ENCODE measurements around the gene BRD3OS. TPM values are rescaled to one million over a fixed set of nuclear protein-coding genes. Genes with fewer than 3 reads are reported as not detected.

BRD3OS gene
- total and polyA plus RNA-seq, 8 donors: 15.5 to 23.1 (median 18.3) TPM

DNA sequence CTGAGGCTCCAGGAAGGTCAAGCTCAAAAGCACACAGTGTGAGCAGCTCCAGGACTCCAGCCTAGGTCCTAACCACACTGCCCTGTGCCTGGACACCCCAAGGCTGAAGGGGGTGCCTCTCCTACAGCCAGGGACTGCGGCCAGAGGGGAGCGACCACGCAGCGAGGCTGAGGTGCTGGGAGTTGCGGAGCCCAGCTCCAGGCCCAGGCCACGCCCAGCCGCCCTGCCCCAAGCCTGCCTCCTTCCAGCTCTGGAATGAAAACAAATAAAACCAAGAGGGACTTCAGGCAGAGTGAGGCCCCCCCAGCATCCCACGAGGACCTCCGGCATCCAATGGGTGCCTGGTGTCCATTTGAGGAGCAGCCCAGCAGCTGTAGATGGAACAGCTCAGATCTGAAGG, 48.4 kb upstream of the BRD3OS start:
- ATAC-seq (no peak), DNase-seq (peak in 1 of 4 donors; percentile 46)
- Histone ChIP-seq H3K27me3 (no peaks in the 10 kb centered on the region), H3K36me3 (no peaks in the 10 kb centered on the region), H3K9me3 (no peaks in the 10 kb centered on the region), H3K4me3 (no peak overlapping the region), H3K4me1 (peaks cover 13 to 18% of the 10 kb centered on the region in 2 donors), H3K27ac (no peak overlapping the region)
- intact Hi-C loops (cut with DNase I): no loop called here
- TF ChIP-seq CTCF (IDR thresholded peaks at IDR 0.05): no peak

DNA sequence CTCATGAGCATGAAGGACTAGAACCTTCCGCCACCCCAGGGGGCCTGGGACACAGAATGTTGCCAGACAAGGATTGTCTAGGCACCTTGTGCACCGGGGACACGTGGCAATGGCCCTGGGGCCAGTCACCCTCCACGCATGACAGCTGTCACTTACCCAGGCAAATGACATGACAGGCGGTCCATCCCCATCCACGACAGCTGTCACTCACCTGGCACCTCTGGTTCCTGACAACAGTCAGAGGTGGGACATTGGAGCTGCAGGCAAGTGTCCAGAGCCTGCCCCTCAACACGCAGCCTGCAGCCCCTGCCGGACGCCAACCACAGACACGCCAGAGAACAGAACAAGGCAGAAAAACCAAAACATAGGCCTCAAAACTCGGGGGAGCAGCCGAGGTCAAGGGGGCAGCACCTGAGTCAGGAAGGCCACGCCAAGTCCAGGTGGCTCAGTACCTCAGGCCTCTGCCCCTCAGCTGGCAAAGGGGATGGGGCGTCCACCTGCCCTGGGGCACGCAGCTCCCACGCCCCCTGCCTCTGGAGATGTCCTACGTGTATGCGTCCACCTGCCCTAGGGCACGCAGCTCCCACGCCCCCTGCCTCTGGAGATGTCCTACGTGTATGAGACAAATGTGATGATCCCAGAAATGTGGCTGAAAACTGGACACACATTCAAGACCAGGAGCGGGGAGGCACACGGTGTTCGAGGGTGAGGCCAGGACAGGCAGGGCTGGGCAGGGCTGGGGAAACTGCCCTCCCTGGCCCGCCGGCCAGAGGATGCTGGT, 47.7 kb upstream of the BRD3OS start:
- peaks cover 13 to 18% of the 10 kb centered on the region in 2 donors for H3K4me1 ChIP-seq

DNA sequence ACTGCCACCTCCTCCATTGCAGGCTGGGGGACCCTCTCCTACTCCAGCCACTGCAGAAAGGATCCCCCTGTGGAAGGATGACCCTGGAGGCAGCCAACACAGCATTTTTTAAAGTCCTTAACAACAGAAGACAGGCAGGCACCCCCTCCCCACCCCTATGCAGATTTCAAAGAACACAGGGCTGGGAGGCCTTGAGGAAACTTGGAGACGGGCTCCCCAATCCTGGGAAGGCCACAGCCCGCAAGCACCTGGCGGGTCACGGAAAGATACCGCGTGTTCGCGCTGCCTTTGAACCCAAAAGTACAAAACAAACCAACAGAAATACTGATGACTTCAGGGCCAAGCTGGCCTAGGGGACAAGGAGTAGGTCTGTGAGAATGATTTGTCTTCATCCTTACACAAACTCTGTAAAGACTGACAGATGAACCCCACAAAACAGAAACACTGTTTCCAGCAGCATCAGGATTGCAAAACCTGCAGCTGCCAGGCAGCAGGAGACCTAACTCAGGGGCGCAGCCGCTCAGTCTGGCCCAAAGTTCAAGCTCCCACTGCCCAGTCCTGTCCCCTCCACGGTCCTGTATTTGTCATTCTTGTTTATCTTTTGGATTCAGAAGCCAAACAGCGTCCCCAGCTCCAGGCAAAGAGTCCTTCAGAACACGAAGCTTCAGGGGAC, 46.9 kb upstream of the BRD3OS start:
- Histone ChIP-seq H3K4me3 (no peak overlapping the region), H3K4me1 (peaks cover 13 to 18% of the 10 kb centered on the region in 2 donors), H3K27ac (peak overlapping the region in 1 of 2 donors; percentile 73), H3K36me3 (no peaks in the 10 kb centered on the region), H3K9me3 (no peaks in the 10 kb centered on the region), H3K27me3 (no peaks in the 10 kb centered on the region)
- DNase-seq (peak in 1 of 4 donors; percentile 45), ATAC-seq (no peak)
- no peak for TF ChIP-seq CTCF (IDR thresholded peaks at IDR 0.05)
- intact Hi-C loops (cut with DNase I): no loop called here

More for the DNA sequence above, 47.7 kb upstream of the BRD3OS start:
- no peak for TF ChIP-seq CTCF (IDR thresholded peaks at IDR 0.05)
- Histone ChIP-seq H3K9me3 (no peaks in the 10 kb centered on the region), H3K27ac (no peak overlapping the region), H3K27me3 (no peaks in the 10 kb centered on the region), H3K4me3 (no peak overlapping the region), H3K36me3 (no peaks in the 10 kb centered on the region)
- DNase-seq (peak in 1 of 4 donors; percentile 55), ATAC-seq (no peak)
- intact Hi-C loops (cut with DNase I): no loop called here

GRCh38 chr9:133978899-133979272, 46.4 kb upstream of the BRD3OS start:
- H3K27me3 ChIP-seq: no peaks in the 10 kb centered on the region
- no peak for ATAC-seq
- no peak for TF ChIP-seq CTCF (IDR thresholded peaks at IDR 0.05)
- intact Hi-C loops (cut with DNase I): no loop called here
- peaks cover 13 to 18% of the 10 kb centered on the region in 2 donors for H3K4me1 ChIP-seq
- no peaks in the 10 kb centered on the region for H3K9me3 ChIP-seq
- no peak for DNase-seq
- H3K36me3 ChIP-seq: no peaks in the 10 kb centered on the region
- H3K4me3 ChIP-seq: no peak overlapping the region
- peak overlapping the region; percentile 39 to 73 for H3K27ac ChIP-seq

DNA sequence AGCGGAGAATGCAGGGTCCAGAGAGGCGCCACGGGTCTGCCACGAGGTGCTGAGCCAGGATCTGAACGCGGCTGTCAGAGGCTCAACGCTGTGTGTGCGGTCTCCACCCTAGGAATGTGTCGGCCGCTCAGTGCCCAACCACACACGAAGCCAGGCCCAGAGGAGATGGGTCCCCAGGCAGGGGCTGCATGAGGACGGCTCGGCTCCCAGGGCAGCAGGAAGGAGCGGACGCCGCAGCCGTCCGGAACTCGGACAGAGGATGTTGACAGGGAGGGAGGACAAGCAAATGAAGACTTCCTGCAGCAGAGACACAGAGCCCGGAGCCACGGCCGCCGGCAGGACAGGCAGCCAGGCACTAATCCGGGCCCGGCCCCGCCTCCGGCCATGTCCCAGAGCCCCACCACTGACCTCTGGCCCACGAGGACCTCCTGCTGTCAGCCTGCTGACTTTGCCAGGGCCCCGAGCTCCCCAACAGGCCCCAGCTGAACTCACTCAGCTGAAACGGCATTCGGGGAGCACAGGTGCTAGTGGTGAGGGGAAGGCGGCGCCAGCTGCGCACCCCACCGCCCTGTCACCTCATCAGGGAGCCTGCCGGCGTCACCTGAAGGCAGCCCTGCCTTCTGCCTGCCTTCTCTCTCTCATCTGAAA, 45.9 kb upstream of the BRD3OS start:
- Histone ChIP-seq H3K27ac (peak overlapping the region; percentile 39 to 73), H3K36me3 (no peaks in the 10 kb centered on the region), H3K27me3 (no peaks in the 10 kb centered on the region), H3K4me1 (peaks cover 13 to 18% of the 10 kb centered on the region in 2 donors), H3K9me3 (no peaks in the 10 kb centered on the region), H3K4me3 (no peak overlapping the region)
- peak; percentile 56 for ATAC-seq
- TF ChIP-seq CTCF (IDR thresholded peaks at IDR 0.05): no peak
- DNase-seq: peak in 3 of 4 donors; percentile 53 to 82 (median 76)
- intact Hi-C loops (cut with DNase I): no loop called here
